Measurements from ENCODE around the gene FAXDC2.

FAXDC2 gene, protein sequence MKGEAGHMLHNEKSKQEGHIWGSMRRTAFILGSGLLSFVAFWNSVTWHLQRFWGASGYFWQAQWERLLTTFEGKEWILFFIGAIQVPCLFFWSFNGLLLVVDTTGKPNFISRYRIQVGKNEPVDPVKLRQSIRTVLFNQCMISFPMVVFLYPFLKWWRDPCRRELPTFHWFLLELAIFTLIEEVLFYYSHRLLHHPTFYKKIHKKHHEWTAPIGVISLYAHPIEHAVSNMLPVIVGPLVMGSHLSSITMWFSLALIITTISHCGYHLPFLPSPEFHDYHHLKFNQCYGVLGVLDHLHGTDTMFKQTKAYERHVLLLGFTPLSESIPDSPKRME

DNA sequence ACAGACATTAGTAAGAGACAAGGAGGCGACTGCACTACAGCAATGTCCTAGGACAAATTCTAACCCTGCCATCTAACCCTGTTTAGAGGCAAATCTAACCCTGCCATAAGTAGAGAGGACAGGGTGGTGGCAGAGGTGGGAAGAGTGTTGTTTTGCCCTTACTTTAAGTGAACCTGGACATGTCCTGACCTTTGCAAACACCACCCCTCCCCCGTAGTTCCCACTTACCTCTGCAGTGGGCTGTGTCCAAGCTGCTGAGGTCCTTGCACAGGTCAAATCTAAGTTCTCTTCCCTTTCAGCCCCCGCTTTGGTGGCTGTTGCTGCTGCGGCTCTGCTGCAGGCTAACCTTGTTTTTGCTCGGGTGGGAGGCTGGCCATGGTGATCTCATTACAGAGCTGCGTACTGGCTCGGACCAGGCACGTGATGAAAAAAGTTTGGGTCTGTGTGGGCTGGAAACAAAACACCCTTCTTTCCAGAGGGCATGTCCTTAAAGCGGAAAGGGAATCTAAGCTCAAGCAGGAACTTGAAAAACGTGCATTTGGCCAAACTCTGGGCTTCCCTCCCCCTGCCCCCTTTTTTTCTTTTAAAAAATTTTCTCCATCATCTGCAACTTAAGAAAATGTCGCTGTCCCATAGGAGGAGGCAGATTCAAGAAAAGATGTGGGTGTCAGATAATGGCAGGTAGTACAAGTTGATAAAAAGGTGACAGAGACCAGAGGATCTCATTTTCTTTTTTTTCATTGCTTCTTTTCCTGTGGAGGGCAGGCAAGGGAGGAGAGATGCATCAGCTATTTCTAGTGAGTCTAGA is at the start of gene FAXDC2:
Gene FAXDC2, minus strand, starts transcription at position 349 of the 808 bp plus-strand sequence. CDS start 12,425 bp downstream, outside the sequence.
- DNase-seq (ENCODE audit: low spot score): peak; percentile 81

DNA sequence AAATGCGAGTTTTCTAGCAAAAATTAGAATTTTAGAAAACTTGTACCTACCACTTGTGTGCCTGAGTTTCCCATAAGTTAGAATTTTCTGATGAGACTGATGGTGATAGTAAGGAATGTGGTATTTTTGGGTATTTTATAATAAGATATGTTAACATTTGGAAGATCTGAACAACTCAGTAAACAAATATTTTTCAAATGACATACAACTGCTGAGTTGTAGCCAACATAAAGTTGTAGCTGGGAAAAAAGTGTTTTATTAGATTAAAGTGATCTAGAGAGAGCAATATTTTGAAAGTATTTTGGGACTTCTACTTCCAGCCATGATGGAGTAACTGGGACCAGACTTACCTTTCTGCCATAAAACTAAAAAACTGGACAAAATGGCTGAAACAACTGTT is 49.7 kb upstream of the FAXDC2 start:
- DNase-seq (ENCODE audit: low spot score): no peak

DNA sequence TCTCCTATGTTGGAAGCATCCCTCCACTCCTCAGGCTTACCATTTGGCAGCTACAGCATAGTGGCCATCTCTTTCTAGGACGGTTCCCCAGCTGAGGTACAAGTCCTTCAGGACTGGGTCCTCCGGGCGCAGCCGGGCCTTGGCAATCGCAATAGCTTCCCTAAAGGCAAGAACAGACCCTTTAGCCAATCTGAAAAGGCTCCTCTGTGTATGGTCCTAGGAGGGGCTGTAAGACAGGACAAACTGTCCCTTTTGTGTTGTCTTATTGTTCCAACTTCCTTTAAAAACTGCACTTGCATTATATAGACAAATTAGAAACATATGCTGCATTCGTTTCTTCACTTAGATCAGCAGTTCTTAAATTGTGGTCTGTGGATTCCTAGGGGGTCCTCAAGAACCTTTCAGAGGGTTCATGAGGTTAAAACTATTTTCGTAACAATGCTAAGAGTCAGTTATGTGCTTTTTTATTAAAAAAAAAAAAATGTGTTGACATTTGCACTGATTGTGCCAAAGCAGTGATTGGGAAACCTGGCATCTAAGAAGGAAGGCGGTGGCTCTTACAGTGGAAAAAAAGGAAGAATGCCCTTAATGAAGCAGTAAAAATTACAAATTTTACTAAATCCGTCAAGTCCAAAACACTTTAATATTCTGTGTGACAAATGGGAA is 48.9 kb upstream of the FAXDC2 start:
- no peak for DNase-seq (ENCODE audit: low spot score)

DNA sequence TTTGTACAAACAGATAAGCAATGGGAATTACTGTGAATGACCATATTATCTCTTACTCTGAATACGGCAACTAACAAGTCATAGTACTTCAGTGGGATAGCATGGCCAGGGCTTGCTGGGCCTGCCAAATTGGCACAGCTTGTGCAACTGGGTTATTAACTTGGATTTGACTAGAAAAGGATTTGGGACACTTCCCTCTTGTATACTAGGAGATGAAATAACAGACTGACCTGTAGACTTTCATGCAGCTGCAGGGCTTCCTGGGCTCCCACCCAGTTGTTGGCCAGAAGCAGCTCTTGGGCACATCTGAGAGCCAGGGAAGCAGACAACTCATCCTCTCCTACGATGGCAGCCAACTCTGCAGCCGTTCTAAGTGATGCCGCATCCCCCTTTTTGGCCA is 47.8 kb upstream of the FAXDC2 start:
- no peak for DNase-seq (ENCODE audit: low spot score)

DNA sequence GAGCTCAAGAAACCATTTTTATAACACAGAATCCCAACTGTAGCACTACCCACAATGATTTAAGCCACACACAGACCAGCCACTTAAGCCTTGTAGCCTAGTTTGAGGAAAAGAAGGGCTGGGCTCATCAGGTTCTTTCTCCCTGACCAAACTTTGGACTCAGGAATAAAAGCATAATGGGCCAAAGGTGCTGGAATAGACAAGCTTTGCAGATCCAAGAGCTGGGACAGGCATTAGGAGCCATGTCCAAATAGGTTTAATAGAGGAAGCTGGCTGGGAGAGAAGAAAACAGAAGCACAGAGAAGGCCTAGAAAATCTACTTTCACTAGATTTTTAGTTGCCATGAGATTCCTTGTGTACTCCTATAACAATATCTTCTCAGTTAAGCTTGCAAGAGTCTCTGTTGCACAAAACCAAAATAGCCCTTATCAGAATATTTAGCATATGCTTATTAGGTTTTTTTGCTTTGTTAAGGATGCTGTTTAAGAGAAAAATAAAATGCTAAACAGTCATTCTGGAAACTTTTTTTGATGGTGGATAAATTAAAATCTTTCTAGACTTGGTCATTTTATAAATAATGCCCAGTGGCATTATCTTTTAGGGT is 46.3 kb upstream of the FAXDC2 start:
- DNase-seq (ENCODE audit: low spot score): no peak

DNA sequence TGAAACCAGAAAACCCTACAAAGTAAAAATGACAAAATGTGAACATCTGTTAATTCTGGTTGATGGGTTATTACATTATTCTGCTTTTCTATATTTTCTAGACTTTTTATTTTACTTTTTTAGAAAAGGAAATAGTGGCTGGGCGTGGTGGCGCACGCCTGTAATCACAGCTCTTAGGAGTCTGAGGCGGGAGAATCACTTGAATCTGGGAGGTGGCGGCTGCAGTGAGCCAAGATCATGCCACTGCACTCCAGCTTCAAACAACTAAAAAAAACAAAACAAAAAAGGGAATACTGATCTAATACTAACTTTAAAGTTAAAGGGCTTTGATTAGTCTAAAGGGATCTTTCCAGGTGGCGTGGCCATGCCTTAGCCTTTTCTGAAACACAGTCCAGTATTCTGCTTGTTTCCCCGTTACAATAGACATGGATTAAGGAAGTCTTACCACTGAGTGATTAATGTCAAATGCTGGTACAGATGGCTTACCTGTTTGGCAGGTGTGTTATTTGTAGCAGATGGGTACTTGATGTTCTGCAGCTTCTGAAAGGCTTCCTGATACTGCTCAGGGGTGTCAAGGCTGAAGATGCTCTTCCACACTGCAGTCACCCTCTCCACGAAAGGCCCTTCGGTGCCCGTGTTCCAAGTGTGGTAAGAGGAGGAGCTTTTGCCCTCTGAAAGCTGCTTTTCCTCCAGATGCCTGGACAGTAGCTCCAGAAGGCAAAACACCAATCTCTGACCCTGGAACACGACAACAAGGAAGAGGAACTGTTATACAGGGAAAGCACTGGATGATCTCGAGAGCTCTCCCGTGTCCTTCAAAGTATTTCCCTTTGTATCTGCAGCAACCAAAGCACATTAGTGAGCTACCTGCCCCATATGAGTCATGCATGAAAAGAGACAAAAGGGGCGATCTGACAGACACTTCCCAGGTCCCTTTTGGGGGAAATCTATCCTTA is 45.5 kb upstream of the FAXDC2 start:
- DNase-seq (ENCODE audit: low spot score): no peak

DNA sequence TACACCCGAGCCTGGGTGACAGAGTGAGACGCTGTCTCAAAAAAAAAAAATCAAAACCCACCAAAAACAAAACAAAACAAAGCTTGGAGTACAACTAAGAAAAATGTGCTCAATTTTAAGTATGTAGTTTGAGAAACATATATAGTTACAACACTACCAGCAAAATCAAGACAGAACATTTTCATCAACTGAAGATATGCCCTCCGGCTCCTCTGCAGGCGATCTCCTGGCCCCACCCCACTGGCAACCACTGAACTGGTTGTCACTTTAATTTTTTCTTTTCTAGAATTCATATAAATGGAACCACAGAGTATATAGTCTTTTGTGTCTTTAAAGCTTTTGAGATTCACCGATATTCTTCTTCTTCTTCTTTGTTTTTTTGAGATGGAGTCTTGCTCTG is 43.0 kb upstream of the FAXDC2 start:
- DNase-seq (ENCODE audit: low spot score): no peak

DNA sequence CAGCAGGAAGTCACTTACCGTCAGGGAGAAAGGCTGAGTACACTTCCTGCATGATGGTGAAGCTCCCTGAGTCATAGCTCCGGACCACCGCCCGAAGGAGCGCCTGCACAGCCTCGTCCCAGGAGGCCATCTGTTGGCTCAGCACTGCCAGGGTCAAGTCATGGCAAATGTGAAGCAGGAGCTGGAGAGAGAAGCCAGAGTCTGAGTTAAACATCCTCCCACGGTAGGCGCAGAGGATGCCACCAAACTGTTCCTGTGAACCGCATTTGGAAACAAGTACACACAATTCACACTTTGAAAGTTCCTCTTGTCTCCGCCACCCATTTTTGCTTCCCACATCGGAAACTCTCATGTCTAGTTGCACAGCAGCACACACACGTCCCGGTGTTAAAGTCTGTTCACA is 42.0 kb upstream of the FAXDC2 start:
- DNase-seq (ENCODE audit: low spot score): no peak

DNA sequence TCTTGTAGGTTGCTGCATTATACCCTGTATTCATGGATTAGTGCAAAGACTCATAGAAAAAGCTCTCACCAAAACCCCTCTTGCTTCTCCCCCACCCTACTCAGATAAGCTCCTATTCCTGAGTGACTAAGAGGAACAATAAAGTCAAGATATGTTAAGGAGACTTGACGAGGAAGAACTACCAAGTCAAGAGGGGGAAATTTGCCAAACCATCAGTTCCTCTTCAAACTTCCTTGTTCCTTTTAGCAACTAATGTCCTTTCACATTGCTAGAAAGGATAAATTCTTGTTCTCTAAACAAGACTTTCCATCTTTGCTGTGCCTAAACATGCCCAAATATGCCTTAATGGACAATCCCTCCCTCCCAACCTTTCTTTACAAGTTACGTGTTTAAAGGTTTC is 35.0 kb upstream of the FAXDC2 start:
- DNase-seq (ENCODE audit: low spot score): no peak

DNA sequence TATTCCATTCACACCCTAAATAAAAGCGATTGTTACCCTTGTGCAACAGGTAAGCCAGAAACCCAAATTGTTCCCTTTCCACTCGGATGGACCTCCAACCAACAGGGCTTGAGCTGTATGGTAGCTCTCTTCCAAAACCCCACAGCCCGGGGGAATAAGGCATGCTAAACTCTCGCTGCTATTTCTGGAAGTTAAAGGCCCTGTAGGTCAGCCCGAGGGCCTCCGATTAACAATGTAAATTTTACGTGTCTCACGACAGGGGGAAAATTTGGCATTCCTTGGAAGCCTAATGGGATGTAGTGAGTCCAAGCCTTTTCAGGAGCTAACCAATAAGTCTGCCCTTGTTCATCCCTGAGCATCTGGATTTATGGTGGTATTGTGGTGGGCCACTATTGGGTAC is 34.0 kb upstream of the FAXDC2 start:
- no peak for DNase-seq (ENCODE audit: low spot score)

DNA sequence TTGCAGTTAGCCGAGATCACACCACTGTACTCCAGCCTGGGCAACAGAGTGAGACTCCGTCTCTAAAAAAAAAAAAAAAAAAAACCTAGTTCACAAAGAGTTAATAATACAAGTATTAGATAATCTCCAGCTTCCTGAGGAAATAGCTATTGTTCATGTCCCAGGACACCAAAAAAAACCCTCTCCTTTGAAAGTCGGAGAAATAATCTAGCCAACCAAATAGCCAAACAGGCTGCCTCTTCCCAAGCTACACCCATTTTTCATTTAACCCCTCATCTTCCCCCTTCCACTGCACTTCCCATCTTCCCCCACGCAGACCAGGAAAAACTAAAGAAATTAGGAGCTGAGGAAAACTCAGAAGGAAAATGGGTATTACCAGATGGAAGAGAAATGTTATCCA is 31.6 kb upstream of the FAXDC2 start:
- DNase-seq (ENCODE audit: low spot score): no peak

DNA sequence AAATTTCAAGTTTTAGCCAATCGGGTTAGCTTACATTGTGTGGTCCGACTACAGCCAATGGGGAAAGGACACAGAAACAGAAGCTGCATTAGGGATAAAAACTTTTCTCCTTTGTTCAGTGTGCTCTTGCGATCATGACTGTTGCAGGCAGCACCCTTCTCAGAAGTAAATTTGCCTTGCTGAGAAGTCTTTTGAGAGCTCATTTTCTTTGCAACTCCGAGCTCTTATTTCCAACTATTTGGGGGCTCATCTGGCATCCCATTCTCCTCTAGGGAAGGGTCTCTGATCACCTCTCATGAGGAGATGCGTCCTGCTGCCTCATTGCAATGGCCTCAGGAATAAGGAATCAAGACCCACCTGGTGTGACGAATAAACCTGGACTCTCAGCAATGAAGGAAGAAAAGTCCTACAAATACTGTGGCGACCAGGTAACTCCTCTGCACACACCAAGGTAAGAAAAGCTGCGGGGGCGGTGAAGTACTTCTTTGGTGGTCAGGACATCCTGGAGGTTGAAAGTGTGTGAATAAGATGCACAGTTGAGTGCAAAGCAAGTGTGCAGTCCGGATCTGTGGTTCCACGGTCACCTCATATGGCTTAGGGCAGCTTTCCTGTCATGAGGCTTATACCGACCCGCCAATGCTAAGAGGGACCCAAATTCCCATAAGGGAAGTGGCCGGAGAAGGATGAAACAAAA is 28.4 kb upstream of the FAXDC2 start:
- no peak for DNase-seq (ENCODE audit: low spot score)

DNA sequence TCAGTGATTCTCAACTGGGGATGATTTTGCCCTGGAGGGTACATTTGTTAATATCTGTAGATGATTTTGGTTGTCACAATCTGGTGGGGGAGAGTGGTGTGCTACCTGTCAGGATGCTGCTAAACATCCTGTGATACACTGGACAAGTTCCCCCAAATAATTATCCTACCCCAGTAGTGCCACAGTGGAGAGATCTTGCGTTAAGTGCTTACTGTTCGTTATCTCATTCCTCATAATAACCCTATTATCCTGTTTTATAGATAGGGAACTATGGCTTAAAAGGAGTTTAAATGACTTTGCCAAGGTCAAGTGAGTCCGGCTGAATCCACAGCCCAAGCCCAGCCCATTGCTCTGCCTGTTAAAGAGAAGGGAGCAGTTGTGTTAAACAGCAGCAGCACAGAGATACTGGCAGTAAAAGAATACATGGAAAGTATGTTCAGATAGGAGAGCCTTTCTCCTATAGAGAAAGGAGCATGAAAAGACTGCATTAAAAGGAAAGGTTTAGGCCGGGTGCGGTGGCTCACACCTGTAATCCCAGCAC is 23.5 kb upstream of the FAXDC2 start:
- no peak for DNase-seq (ENCODE audit: low spot score)

DNA sequence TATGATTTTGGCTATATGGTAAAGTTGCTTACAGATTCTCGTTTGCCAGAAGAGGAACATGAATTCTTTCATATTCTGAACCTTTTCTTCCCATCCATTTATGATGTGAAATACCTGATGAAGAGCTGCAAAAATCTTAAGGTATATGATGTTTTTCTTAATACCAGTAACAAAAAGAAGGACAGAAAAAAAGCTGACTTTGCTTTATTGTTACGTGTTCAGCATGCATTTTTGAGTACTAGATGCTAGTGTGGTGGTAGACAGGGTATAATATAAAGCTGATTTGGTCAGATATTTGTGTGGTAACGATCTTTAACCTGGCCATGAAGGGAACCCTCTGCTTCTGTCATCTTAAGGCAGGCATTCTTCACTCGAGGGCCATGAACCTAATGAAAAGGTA is 21.3 kb upstream of the FAXDC2 start:
- DNase-seq (ENCODE audit: low spot score): no peak

DNA sequence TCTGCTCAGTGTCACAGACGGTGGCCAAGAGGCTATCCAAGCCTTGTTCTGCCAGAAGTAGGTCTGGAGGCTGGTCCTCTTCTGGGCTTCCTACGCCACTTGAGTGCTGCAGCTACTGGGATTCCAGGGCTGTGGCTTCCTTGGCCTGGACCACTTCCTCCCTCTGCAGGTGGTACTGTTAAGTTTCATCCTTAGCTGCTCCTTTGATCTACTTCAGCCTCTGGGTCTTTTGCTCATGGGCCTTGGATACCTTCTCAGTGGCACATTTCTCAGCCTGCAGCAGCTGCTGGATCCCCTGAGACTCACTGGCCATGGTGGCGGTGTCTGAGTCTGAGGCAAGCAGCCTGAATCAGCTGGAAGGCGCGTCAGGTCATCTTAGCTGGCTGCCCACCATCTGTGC is 18.3 kb upstream of the FAXDC2 start:
- no peak for DNase-seq (ENCODE audit: low spot score)

DNA sequence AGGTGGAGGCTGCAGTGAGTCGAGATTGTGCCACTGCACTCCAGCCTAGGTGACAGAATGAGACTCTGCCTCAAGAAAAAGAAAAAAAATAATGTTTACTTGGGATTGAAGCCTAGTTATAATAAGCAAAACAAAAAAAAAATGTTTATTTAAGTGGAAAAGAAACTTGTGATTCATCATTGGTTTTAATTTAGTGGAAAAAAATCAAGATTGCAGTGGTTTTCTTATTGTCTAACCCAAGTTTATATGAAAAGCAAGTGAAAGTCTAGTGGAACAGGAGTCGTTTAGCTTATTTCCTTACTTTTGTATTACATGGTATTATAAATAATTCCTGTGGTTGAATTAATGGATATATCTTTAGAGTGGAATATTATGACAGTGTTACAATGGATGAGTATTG is 16.4 kb upstream of the FAXDC2 start:
- DNase-seq (ENCODE audit: low spot score): no peak

DNA sequence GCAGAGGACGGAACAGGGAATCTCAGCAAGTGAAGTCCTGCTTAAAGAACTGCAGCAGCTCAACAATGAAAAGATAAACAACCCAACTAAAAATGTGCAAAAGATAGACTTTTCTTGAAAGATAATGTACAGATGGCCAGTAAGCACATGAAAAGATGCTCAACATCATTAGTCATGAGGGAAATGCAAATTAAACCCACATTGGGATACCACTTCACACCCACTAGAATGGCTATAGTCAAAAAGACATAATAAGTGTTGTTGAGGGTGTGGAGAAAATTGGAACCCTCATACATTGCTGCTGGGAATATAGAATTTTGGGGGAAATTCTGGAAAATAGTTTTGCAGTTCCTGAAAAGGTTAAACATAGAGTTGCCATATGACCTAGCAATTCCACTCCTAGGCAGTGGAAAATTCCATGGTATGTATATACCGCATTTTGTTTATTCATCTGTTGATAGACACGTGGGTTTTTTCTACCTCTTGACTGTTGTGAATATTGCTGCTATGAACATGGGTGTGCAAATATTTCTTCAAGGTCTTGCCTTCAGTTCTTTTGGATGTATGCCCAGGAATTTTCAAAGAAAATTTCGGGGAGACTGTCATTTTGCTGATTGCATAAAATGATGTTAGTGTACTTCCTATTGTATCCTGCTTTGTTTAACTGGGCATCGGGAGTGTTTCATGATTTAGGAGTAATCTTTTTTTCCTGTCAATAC is 15.2 kb upstream of the FAXDC2 start:
- DNase-seq (ENCODE audit: low spot score): no peak

DNA sequence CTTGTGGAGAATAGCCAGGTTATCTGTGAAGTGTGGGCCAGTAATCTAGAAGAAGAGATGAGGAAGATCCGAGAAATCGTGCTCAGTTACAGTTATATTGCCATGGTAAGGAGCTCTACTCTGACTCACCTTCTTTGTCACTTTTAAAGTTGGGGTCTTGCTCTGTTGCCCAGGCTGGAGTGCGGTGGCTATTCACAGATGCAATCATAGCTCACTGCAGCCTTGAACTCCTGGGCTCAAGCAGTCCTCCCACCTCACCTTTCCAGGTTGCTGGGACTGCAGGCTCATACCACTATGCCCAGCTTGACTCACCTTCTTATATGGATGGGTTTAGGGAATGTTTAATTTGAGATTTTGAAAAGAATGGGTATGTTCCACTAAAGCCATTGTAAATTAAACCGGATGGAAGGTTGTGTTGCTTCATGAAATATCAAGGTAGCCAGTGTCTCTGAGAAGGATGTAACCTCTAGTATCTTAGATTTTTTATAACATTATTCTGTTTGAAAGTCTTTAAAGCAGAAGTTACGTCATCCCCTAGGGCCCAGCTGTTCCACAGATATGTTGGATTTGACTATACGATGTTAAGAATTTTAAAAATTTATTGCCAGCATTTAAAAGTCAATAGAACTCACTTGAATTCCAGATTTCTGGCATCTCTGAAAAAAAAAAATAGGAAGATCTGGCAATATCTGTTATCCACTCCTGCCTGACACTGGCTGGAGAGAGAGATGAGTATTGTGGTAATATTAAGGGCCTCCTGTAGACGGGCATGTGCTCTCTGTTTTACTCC is 13.1 kb upstream of the FAXDC2 start:
- DNase-seq (ENCODE audit: low spot score): no peak

DNA sequence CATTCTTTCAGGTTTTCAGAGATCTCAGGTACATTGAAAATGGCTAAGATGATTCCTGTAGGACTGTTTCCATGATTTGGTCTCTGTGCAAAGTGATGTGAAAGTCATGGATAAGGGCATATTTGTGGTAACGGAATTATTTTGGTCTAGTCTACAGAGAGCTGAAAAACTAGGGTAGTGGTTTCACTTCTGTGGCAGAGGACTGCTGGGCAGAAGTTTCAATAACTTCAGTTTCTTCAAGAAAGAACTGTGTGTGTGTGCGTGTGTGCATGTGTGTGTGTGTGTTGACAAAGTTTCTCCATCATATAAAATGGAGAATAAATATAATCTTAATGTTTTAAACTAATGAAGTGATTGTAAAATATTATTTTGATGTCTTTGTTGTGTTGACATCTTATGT is 12.4 kb upstream of the FAXDC2 start:
- DNase-seq (ENCODE audit: low spot score): no peak

All from hepatic stellate cell (primary cell).